ENCODE data around the gene VANGL2.

DNA sequence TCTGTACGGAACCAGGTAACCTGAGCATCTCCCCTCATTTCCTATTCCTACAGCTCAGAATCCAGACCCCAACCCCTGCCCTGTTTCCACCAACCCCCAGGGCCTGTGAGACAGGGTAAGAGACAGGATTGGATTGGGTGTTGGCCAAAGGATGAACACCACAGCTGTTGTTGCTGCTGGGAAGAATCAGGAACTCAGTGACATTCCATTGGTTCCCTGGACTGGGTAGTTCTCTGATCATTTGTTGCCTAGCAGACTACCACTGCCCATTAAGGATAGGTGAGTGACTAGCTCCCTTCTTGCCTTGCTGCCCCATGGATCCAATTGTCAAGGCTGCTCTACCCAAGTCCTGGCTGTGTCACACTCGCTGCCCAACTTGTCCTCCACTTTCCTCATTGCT, 47.1 kb upstream of the VANGL2 start:
- TF ChIP-seq POLR2A (IDR thresholded peaks at IDR 0.05; ENCODE audit: control extremely low read depth in 1 of 2, low read depth in 2 of 2, low read length in 2 of 2) (no peak), FOSL1 (IDR thresholded peaks at IDR 0.05; ENCODE audit: insufficient read depth, low read depth, low read length) (no peak), SIN3A (conservative IDR thresholded peaks at IDR 0.05 in 1 of 2, IDR thresholded peaks at IDR 0.05 in 1 of 2; ENCODE audit: low read depth in 1 of 2, low read length in 2 of 2) (no peak), GTF2F1 (IDR thresholded peaks at IDR 0.05; ENCODE audit: borderline replicate concordance, low read depth, low read length) (no peak), JUND (IDR thresholded peaks at IDR 0.05; ENCODE audit: low read length) (no peak), TAF1 (IDR thresholded peaks at IDR 0.05; ENCODE audit: low read depth, low read length) (no peak)
- TF ChIP-seq, protein P1, sequence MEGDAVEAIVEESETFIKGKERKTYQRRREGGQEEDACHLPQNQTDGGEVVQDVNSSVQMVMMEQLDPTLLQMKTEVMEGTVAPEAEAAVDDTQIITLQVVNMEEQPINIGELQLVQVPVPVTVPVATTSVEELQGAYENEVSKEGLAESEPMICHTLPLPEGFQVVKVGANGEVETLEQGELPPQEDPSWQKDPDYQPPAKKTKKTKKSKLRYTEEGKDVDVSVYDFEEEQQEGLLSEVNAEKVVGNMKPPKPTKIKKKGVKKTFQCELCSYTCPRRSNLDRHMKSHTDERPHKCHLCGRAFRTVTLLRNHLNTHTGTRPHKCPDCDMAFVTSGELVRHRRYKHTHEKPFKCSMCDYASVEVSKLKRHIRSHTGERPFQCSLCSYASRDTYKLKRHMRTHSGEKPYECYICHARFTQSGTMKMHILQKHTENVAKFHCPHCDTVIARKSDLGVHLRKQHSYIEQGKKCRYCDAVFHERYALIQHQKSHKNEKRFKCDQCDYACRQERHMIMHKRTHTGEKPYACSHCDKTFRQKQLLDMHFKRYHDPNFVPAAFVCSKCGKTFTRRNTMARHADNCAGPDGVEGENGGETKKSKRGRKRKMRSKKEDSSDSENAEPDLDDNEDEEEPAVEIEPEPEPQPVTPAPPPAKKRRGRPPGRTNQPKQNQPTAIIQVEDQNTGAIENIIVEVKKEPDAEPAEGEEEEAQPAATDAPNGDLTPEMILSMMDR (IDR thresholded peaks at IDR 0.05; ENCODE audit: control extremely low read depth in 1 of 3, insufficient read depth in 1 of 3, low read depth in 1 of 3, low read length in 3 of 3) = no peak
- TF ChIP-seq, protein P2, sequence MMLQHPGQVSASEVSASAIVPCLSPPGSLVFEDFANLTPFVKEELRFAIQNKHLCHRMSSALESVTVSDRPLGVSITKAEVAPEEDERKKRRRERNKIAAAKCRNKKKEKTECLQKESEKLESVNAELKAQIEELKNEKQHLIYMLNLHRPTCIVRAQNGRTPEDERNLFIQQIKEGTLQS (IDR thresholded peaks at IDR 0.05; ENCODE audit: insufficient read depth, low read depth, low read length) = no peak
